ENCODE data around the gene MN1. TPM values are rescaled to one million over a fixed set of nuclear protein-coding genes. Genes with fewer than 3 reads are reported as not detected.

Gene MN1
- total and polyA plus RNA-seq, 2 of the 4 experiments (the other 2 are of a cell fraction): 0.36 to 1.3 TPM

- Histone ChIP-seq H3K4me3 (ENCODE audit: insufficient read depth, low read depth, low read length) (no peak overlapping the region), H3K9me1 (ENCODE audit: insufficient read depth, low read length) (peaks cover 3% of the 10 kb centered on the region; the same call in 1 of the 2 replicates), H3K4me1 (ENCODE audit: control insufficient read depth, insufficient read depth, low read length) (no peaks in the 10 kb centered on the region), H3K23ac (ENCODE audit: low read depth, low read length) (no peak overlapping the region), H3K14ac (replicated peaks; ENCODE audit: low read depth, low read length) (no peak overlapping the region), H2AFZ (replicated peaks; ENCODE audit: low read length, poor library complexity) (no peak overlapping the region), H3K27me3 (ENCODE audit: control insufficient read depth, insufficient read depth, low read length) (no peaks in the 10 kb centered on the region), H3K4me2 (ENCODE audit: low read depth, low read length) (no peak overlapping the region), H3K36me3 (ENCODE audit: control insufficient read depth, insufficient read depth, low read length) (peaks cover 18% of the 10 kb centered on the region; the same call in 1 of the 2 replicates), H3K79me1 (ENCODE audit: low read depth in 1 of 2, low read length in 2 of 2) (no peaks in the 10 kb centered on the region), H3K56ac (ENCODE audit: extremely low read depth, insufficient read depth, low read length) (no peak overlapping the region), H3K27ac (ENCODE audit: insufficient read depth, low read length) (no peak overlapping the region), H2AK9ac (replicated peaks; ENCODE audit: low read depth, low read length, poor library complexity) (no peak overlapping the region), H4K5ac (ENCODE audit: low read depth, low read length) (no peak overlapping the region), H3K18ac (ENCODE audit: low read depth, low read length) (no peak overlapping the region), H2BK20ac (ENCODE audit: low read depth, low read length) (no peak overlapping the region), H3K9me3 (ENCODE audit: control insufficient read depth, insufficient read depth, low read length) (no peaks in the 10 kb centered on the region), H4K20me1 (ENCODE audit: insufficient read depth, low read length) (no peaks in the 10 kb centered on the region), H2BK15ac (ENCODE audit: low read depth, low read length) (no peak overlapping the region), H2BK5ac (ENCODE audit: low read depth, low read length, poor library complexity, severe bottlenecking) (no peak overlapping the region), H2BK120ac (ENCODE audit: low read depth, low read length) (no peak overlapping the region), H2AK5ac (ENCODE audit: low read depth, low read length) (no peak overlapping the region), H3K4ac (ENCODE audit: low read depth, low read length) (no peak overlapping the region), H4K91ac (ENCODE audit: insufficient read depth, low read depth, low read length) (no peak overlapping the region), H3K9ac (ENCODE audit: low read depth, low read length) (no peak overlapping the region), H4K8ac (ENCODE audit: low read depth in 2 of 2, low read length in 2 of 2) (no peak overlapping the region)
- BruUV-seq (replicated peaks): no TSS peak
- no peak for ATAC-seq (ENCODE audit: low read depth)
- no peak for DNase-seq
- in situ Hi-C loops (cut with MboI; ENCODE audit: low sequenced_read_pairs) (no loop called here), intact Hi-C loops (cut with micrococcal nuclease) (no loop called here), dilution Hi-C loops (cut with HindIII; ENCODE audit: low sequenced_read_pairs, unreplicated experiment) (no loop called here)
- no CpG with 5 or more reads among the region's 2 CpGs for WGBS, 2 experiments (ENCODE audit: extremely low coverage in 2 of 2, insufficient read length in 1 of 2)
- CTCF ChIA-PET: no interaction called here
- no peak for TF ChIP-seq MXI1 (IDR thresholded peaks at IDR 0.05; ENCODE audit: borderline replicate concordance, low read depth, low read length)
- TF ChIP-seq MAZ (IDR thresholded peaks at IDR 0.05; ENCODE audit: borderline replicate concordance, low read depth, low read length): no peak
- TF ChIP-seq RAD21 (IDR thresholded peaks at IDR 0.05; ENCODE audit: low read length): no peak
- TF ChIP-seq CEBPB (IDR thresholded peaks at IDR 0.05; ENCODE audit: low read depth, low read length): no peak
- TF ChIP-seq RFX5 (IDR thresholded peaks at IDR 0.05; ENCODE audit: low read depth, low read length): no peak
- no peak for TF ChIP-seq CHD1 (IDR thresholded peaks at IDR 0.05; ENCODE audit: low read depth, low read length)
- TF ChIP-seq BHLHE40 (IDR thresholded peaks at IDR 0.05; ENCODE audit: low read depth, low read length): no peak
- no peak for TF ChIP-seq MAFK (IDR thresholded peaks at IDR 0.05; ENCODE audit: low read depth, low read length)
- TF ChIP-seq CTCF (conservative IDR thresholded peaks at IDR 0.05; ENCODE audit: low read depth, low read length): no peak
- no peak for TF ChIP-seq FOS (IDR thresholded peaks at IDR 0.05; ENCODE audit: low read depth, low read length)
- no peak for TF ChIP-seq SMC3 (IDR thresholded peaks at IDR 0.05; ENCODE audit: low read depth, low read length)
- no peak for TF ChIP-seq ELK1 (IDR thresholded peaks at IDR 0.05; ENCODE audit: borderline replicate concordance, low read depth, low read length)
- TF ChIP-seq POLR2A (IDR thresholded peaks at IDR 0.05; ENCODE audit: low read depth, low read length): no peak
- no peak for TF ChIP-seq USF2 (IDR thresholded peaks at IDR 0.05; ENCODE audit: low read depth, low read length)
- TF ChIP-seq NFE2L2 (IDR thresholded peaks at IDR 0.05; ENCODE audit: low read depth, low read length): no peak
- TF ChIP-seq RCOR1 (IDR thresholded peaks at IDR 0.05; ENCODE audit: insufficient replicate concordance, low read length): no peak
- POLR2A ChIA-PET (ENCODE audit: unreplicated experiment): no interaction called here
Measured at GRCh38 chr22:27768027-27768653, 33.4 kb downstream of the MN1 start.
